ENCODE data around the gene RWDD4.

The RWDD4 gene

GRCh38 chr4:183602557-183603027, 56.4 kb downstream of the RWDD4 start:
- DNase-seq (ENCODE audit: low read depth in 1 of 2, low spot score in 1 of 2) = no peak
- TF ChIP-seq POLR2AphosphoS5 (IDR thresholded peaks at IDR 0.05; ENCODE audit: low read depth) (no peak), SPI1 (IDR thresholded peaks at IDR 0.05; ENCODE audit: borderline replicate concordance, low read depth) (no peak), GABPA (IDR thresholded peaks at IDR 0.05; ENCODE audit: low read depth) (no peak)
- TF ChIP-seq, protein P1, sequence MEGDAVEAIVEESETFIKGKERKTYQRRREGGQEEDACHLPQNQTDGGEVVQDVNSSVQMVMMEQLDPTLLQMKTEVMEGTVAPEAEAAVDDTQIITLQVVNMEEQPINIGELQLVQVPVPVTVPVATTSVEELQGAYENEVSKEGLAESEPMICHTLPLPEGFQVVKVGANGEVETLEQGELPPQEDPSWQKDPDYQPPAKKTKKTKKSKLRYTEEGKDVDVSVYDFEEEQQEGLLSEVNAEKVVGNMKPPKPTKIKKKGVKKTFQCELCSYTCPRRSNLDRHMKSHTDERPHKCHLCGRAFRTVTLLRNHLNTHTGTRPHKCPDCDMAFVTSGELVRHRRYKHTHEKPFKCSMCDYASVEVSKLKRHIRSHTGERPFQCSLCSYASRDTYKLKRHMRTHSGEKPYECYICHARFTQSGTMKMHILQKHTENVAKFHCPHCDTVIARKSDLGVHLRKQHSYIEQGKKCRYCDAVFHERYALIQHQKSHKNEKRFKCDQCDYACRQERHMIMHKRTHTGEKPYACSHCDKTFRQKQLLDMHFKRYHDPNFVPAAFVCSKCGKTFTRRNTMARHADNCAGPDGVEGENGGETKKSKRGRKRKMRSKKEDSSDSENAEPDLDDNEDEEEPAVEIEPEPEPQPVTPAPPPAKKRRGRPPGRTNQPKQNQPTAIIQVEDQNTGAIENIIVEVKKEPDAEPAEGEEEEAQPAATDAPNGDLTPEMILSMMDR (IDR thresholded peaks at IDR 0.05; ENCODE audit: insufficient read depth, low read length) = no peak
- TF ChIP-seq, protein P2, sequence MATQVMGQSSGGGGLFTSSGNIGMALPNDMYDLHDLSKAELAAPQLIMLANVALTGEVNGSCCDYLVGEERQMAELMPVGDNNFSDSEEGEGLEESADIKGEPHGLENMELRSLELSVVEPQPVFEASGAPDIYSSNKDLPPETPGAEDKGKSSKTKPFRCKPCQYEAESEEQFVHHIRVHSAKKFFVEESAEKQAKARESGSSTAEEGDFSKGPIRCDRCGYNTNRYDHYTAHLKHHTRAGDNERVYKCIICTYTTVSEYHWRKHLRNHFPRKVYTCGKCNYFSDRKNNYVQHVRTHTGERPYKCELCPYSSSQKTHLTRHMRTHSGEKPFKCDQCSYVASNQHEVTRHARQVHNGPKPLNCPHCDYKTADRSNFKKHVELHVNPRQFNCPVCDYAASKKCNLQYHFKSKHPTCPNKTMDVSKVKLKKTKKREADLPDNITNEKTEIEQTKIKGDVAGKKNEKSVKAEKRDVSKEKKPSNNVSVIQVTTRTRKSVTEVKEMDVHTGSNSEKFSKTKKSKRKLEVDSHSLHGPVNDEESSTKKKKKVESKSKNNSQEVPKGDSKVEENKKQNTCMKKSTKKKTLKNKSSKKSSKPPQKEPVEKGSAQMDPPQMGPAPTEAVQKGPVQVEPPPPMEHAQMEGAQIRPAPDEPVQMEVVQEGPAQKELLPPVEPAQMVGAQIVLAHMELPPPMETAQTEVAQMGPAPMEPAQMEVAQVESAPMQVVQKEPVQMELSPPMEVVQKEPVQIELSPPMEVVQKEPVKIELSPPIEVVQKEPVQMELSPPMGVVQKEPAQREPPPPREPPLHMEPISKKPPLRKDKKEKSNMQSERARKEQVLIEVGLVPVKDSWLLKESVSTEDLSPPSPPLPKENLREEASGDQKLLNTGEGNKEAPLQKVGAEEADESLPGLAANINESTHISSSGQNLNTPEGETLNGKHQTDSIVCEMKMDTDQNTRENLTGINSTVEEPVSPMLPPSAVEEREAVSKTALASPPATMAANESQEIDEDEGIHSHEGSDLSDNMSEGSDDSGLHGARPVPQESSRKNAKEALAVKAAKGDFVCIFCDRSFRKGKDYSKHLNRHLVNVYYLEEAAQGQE (IDR thresholded peaks at IDR 0.05; ENCODE audit: insufficient replicate concordance, low read depth) = no peak
- Histone ChIP-seq H3K27ac (replicated peaks) (no peak overlapping the region), H3K4me3 (replicated peaks; ENCODE audit: insufficient read depth, low read length) (no peak overlapping the region), H3K27me3 (ENCODE audit: insufficient read depth, poor library complexity, severe bottlenecking) (no peaks in the 10 kb centered on the region)

GRCh38 chr4:183601381-183601780, 57.6 kb downstream of the RWDD4 start:
- H3K4me3 ChIP-seq (replicated peaks; ENCODE audit: insufficient read depth, low read length) = no peak overlapping the region
- H3K27ac ChIP-seq (replicated peaks) = no peak overlapping the region
- TF ChIP-seq GABPA (IDR thresholded peaks at IDR 0.05; ENCODE audit: low read depth) = no peak
- no peak for TF ChIP-seq SPI1 (IDR thresholded peaks at IDR 0.05; ENCODE audit: borderline replicate concordance, low read depth)
- TF ChIP-seq POLR2AphosphoS5 (IDR thresholded peaks at IDR 0.05; ENCODE audit: low read depth) = no peak
- TF ChIP-seq, protein P2 (IDR thresholded peaks at IDR 0.05; ENCODE audit: insufficient replicate concordance, low read depth) = no peak
- TF ChIP-seq, protein P1 (IDR thresholded peaks at IDR 0.05; ENCODE audit: insufficient read depth, low read length) = no peak
- DNase-seq (ENCODE audit: low read depth in 1 of 2, low spot score in 1 of 2) = no peak
- H3K27me3 ChIP-seq (ENCODE audit: insufficient read depth, poor library complexity, severe bottlenecking) = no peaks in the 10 kb centered on the region

DNA sequence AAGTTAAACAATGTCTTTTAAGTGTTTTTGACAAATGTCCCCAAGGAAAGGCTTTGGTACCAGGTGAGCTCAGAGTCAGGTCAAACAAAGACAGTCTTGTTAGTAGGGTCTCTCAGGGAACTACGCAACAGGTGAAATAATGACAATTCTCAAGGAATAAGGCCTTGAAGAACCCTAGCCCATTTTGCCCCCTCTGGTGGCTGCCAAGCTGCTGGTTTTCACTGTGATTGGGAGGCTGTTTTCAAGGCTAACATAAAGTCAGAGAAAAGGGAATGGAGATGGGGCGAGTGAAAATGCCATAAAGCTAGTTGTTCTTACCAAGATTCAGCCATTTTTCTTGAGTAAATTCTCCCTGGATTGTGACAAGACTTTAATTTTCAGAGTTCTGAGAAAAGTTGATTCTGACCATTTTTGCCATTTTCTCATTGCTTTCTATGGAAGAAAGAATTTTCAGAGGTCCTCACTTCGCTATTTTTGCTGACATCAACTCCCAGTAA, 58.7 kb downstream of the RWDD4 start:
- Histone ChIP-seq H3K27ac (replicated peaks) (no peak overlapping the region), H3K27me3 (ENCODE audit: insufficient read depth, poor library complexity, severe bottlenecking) (no peaks in the 10 kb centered on the region), H3K4me3 (replicated peaks; ENCODE audit: insufficient read depth, low read length) (no peak overlapping the region)
- TF ChIP-seq, protein P2 (IDR thresholded peaks at IDR 0.05; ENCODE audit: insufficient replicate concordance, low read depth) = no peak
- TF ChIP-seq SPI1 (IDR thresholded peaks at IDR 0.05; ENCODE audit: borderline replicate concordance, low read depth) = no peak
- TF ChIP-seq POLR2AphosphoS5 (IDR thresholded peaks at IDR 0.05; ENCODE audit: low read depth) = no peak
- no peak for TF ChIP-seq GABPA (IDR thresholded peaks at IDR 0.05; ENCODE audit: low read depth)
- TF ChIP-seq, protein P1 (IDR thresholded peaks at IDR 0.05; ENCODE audit: insufficient read depth, low read length) = no peak
- peak in 1 of 2 experiments; percentile 10 for DNase-seq (ENCODE audit: low read depth in 1 of 2, low spot score in 1 of 2)
